ENCODE measurements around the gene DNAH11.

DNAH11 gene

GRCh38 chr7:21642422-21642821 lies 99.6 kb downstream of the DNAH11 start:
- H3K27ac ChIP-seq, result no peak overlapping the region
- TF ChIP-seq CTCF (IDR thresholded peaks at IDR 0.05) (no peak), ZFX (IDR thresholded peaks at IDR 0.05; ENCODE audit: borderline replicate concordance) (no peak)

GRCh38 chr7:21651697-21652096 lies 108.9 kb downstream of the DNAH11 start:
- TF ChIP-seq ZFX (IDR thresholded peaks at IDR 0.05; ENCODE audit: borderline replicate concordance) (no peak), CTCF (IDR thresholded peaks at IDR 0.05) (no peak)
- no peak overlapping the region for H3K27ac ChIP-seq

GRCh38 chr7:21653623-21654022 lies 110.8 kb downstream of the DNAH11 start:
- no peak overlapping the region for H3K27ac ChIP-seq
- TF ChIP-seq ZFX (IDR thresholded peaks at IDR 0.05; ENCODE audit: borderline replicate concordance) (no peak), CTCF (IDR thresholded peaks at IDR 0.05) (no peak)

GRCh38 chr7:21656081-21656480 lies 113.2 kb downstream of the DNAH11 start:
- no peak overlapping the region for H3K27ac ChIP-seq
- TF ChIP-seq ZFX (IDR thresholded peaks at IDR 0.05; ENCODE audit: borderline replicate concordance), result no peak
- no peak for TF ChIP-seq CTCF (IDR thresholded peaks at IDR 0.05)

- no peak overlapping the region for H3K27ac ChIP-seq
Observed at GRCh38 chr7:21656796-21657195, 114.0 kb downstream of the DNAH11 start.

GRCh38 chr7:21670496-21670895 lies 127.7 kb downstream of the DNAH11 start:
- H3K27ac ChIP-seq, result no peak overlapping the region
- TF ChIP-seq ZFX (IDR thresholded peaks at IDR 0.05; ENCODE audit: borderline replicate concordance) (no peak), CTCF (IDR thresholded peaks at IDR 0.05) (no peak)

More at GRCh38 chr7:21656796-21657195, 114.0 kb downstream of the DNAH11 start:
- TF ChIP-seq CTCF (IDR thresholded peaks at IDR 0.05) (no peak), ZFX (IDR thresholded peaks at IDR 0.05; ENCODE audit: borderline replicate concordance) (no peak)

- no peak for TF ChIP-seq ZFX (IDR thresholded peaks at IDR 0.05; ENCODE audit: borderline replicate concordance)
- TF ChIP-seq CTCF (IDR thresholded peaks at IDR 0.05), result no peak
Observed at GRCh38 chr7:21671859-21672258, 129.0 kb downstream of the DNAH11 start.

More at GRCh38 chr7:21671859-21672258, 129.0 kb downstream of the DNAH11 start:
- no peak overlapping the region for H3K27ac ChIP-seq
